SK-N-SH (cell line): ENCODE measurements around the gene C2orf92.
A peak's percentile ranks its signal among the peaks of the same experiment; 100 is the strongest.

Experiments
- CHD2 ChIP-seq: fragments of 150-350 bp; IDR thresholded peaks from 2 replicates; pipeline ENCODE4 v1.6.1; 2018; ENCODE audit warnings: low read length; ENCODE audit not compliant: partially characterized antibody
- ELF1 ChIP-seq: IDR thresholded peaks from 2 replicates; pipeline ENCODE4 v1.4.0; 2012
- EP300 ChIP-seq, 2 experiments: IDR thresholded peaks; 2 replicates each; pipeline versions ENCODE4 v1.4.0 to v1.6.1; 2012; ENCODE audit warnings: borderline replicate concordance in 1 of 2, low read depth in 1 of 2, low read length in 1 of 2
- NRF1 ChIP-seq: IDR thresholded peaks from 2 replicates; pipeline ENCODE4 v1.6.1; 2012; ENCODE audit warnings: low read depth, mild to moderate bottlenecking, low read length
- PBX3 ChIP-seq: IDR thresholded peaks from 2 replicates; pipeline ENCODE4; 2012
- POLR2AphosphoS5 ChIP-seq: IDR thresholded peaks from 2 replicates; pipeline ENCODE4 v1.6.1; 2012; ENCODE audit warnings: low read depth, low read length
- TF ChIP-seq, protein P1 (sequence below): fragments of 200-600 bp; sonication (generic); IDR thresholded peaks from 2 replicates; pipeline ENCODE4 v1.6.1; 2017; ENCODE audit warnings: antibody characterized with exemption, mild to moderate bottlenecking, moderate library complexity
- TF ChIP-seq, protein P2 (sequence below): IDR thresholded peaks from 2 replicates; pipeline ENCODE4 v1.4.0; 2012; ENCODE audit warnings: low read depth

GRCh38 chr2:97663962-97664635 lies 5.4 kb upstream of the C2orf92 start, which contains the start of gene ACTR1B:
- TF ChIP-seq PBX3 (peak; percentile 99), NRF1 (peak; percentile 66), ELF1 (no peak; the same call in 1 of the 2 replicates), POLR2AphosphoS5 (no peak), CHD2 (peak; percentile 58), EP300 (IDR thresholded peaks at IDR 0.05; ENCODE audit: borderline replicate concordance in 1 of 2, low read depth in 1 of 2, low read length in 1 of 2) (no peak; a peak in 1 of 4 replicates)
- TF ChIP-seq, protein P1, sequence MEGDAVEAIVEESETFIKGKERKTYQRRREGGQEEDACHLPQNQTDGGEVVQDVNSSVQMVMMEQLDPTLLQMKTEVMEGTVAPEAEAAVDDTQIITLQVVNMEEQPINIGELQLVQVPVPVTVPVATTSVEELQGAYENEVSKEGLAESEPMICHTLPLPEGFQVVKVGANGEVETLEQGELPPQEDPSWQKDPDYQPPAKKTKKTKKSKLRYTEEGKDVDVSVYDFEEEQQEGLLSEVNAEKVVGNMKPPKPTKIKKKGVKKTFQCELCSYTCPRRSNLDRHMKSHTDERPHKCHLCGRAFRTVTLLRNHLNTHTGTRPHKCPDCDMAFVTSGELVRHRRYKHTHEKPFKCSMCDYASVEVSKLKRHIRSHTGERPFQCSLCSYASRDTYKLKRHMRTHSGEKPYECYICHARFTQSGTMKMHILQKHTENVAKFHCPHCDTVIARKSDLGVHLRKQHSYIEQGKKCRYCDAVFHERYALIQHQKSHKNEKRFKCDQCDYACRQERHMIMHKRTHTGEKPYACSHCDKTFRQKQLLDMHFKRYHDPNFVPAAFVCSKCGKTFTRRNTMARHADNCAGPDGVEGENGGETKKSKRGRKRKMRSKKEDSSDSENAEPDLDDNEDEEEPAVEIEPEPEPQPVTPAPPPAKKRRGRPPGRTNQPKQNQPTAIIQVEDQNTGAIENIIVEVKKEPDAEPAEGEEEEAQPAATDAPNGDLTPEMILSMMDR: peak; percentile 76
- TF ChIP-seq, protein P2, sequence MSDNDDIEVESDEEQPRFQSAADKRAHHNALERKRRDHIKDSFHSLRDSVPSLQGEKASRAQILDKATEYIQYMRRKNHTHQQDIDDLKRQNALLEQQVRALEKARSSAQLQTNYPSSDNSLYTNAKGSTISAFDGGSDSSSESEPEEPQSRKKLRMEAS: peak; percentile 89
